HCT116 (cell line): ENCODE measurements around the gene MAPRE3. TPM values are rescaled to one million over a fixed set of nuclear protein-coding genes. Genes with fewer than 3 reads are reported as not detected.

Experiments used
- ATAC-seq: fragments of 200-7000 bp; cut with Tn5 transposase; 2 replicates; pipeline ENCODE4 v1.9.1; 2020; ENCODE audit warnings: mild to moderate bottlenecking, moderate library complexity
- BruUV-seq: library from RNA; stranded (reverse); fragments of 400-500 nt; replicated peaks from 2 replicates; lab custom pipeline; 2021; lab: Mats Ljungman, UMichigan
- CTCF ChIA-PET: fragments of 300-600 bp; sonication (Branson Sonifier 250); formaldehyde crosslinking; loops from one replicate; lab custom pipeline; 2021; ENCODE audit warnings: antibody characterized with exemption; lab: Charles Lee
- POLR2A ChIA-PET: fragments of 300-600, 350-600 bp; sonication (Branson Sonifier 250); formaldehyde crosslinking; loops from one replicate; lab custom pipeline; 2021; ENCODE audit warnings: antibody characterized with exemption; lab: Charles Lee
- RAD21 ChIA-PET, 2 experiments: fragments of 300-600 bp; sonication (Branson Sonifier 250); formaldehyde crosslinking; loops; one replicate each; lab custom pipeline; 2023; ENCODE audit warnings: low total read pairs in 2 of 2; ENCODE audit not compliant: uncharacterized antibody in 2 of 2, unreplicated experiment in 2 of 2, low non-redundant PET in 1 of 2; lab: Charles Lee
- DNase-seq: peaks from one replicate; pipeline ENCODE4 v3.0.0-alpha.2; 2010; ENCODE audit warnings: low read depth, low spot score
- H2AFZ ChIP-seq: fragments of 200-600 bp; shearing (Covaris generic), sonication (generic); 2 replicates; pipeline ENCODE4 v1.6.1; 2017; ENCODE audit warnings: low read depth, mixed run types, mixed read lengths, antibody characterized with exemption, low read length; ENCODE audit not compliant: poor library complexity, severe bottlenecking
- H3K27ac ChIP-seq: 2 replicates; pipeline ENCODE4 v1.5.1; 2012; ENCODE audit warnings: low read depth, low read length
- H3K27me3 ChIP-seq: fragments of 200-600 bp; sonication (generic); 2 replicates; pipeline ENCODE4 v1.6.1; 2016; ENCODE audit warnings: mixed run types, low read length, mixed read lengths; ENCODE audit not compliant: insufficient read depth
- H3K36me3 ChIP-seq, 2 experiments: fragments of 200-500 bp in 1 of 2; fragments of 200-600 bp in 1 of 2; sonication (Bioruptor generic) in 1 of 2; sonication (generic) in 1 of 2; 2 replicates each; pipeline versions ENCODE4 v1.5.1 to v1.6.1; 2014 to 2016; ENCODE audit warnings: low read length in 2 of 2, inconsistent platforms in 1 of 2, mixed read lengths in 1 of 2, mixed run types in 1 of 2; ENCODE audit not compliant: insufficient read depth in 2 of 2, control insufficient read depth in 1 of 2
- H3K4me1 ChIP-seq, 2 experiments: fragments of 200-600 bp in 1 of 2; sonication (generic) in 1 of 2; 2 replicates each; pipeline versions ENCODE4 v1.5.1 to v1.6.1; 2012 to 2017; ENCODE audit warnings: low read length in 2 of 2, inconsistent platforms in 1 of 2, mild to moderate bottlenecking in 1 of 2, mixed read lengths in 1 of 2, mixed run types in 1 of 2, moderate library complexity in 1 of 2; ENCODE audit not compliant: insufficient read depth in 2 of 2, control insufficient read depth in 1 of 2
- H3K4me2 ChIP-seq: fragments of 200-600 bp; sonication (generic); 2 replicates; pipeline ENCODE4 v1.6.1; 2017; ENCODE audit warnings: mixed run types, low read length, mixed read lengths
- H3K4me3 ChIP-seq, 2 experiments: fragments of 200-600 bp in 1 of 2; sonication (generic) in 1 of 2; replicated peaks in 1 of 2; 2 replicates each; pipeline ENCODE4 v1.5.1; 2011 to 2016; ENCODE audit warnings: low read length in 2 of 2, control low read depth in 1 of 2, low read depth in 1 of 2, mild to moderate bottlenecking in 1 of 2, mixed read lengths in 1 of 2, mixed run types in 1 of 2
- H3K79me2 ChIP-seq: fragments of 200-600 bp; sonication (generic); 2 replicates; pipeline ENCODE4 v1.6.1; 2017; ENCODE audit warnings: mild to moderate bottlenecking, mixed run types, low read length, moderate library complexity, mixed read lengths; ENCODE audit not compliant: insufficient read depth
- H3K9ac ChIP-seq: fragments of 200-600 bp; sonication (generic); 2 replicates; pipeline ENCODE4 v1.6.1; 2016; ENCODE audit warnings: low read length, mixed read lengths
- H3K9me2 ChIP-seq: fragments of 200-600 bp; sonication (generic), shearing (Covaris generic); 2 replicates; pipeline ENCODE4 v1.6.1; 2017; ENCODE audit warnings: mixed run types, mild to moderate bottlenecking, moderate library complexity; ENCODE audit not compliant: insufficient read depth
- H3K9me3 ChIP-seq, 2 experiments: fragments of 200-500 bp in 1 of 2; fragments of 200-600 bp in 1 of 2; sonication (Bioruptor generic) in 1 of 2; sonication (generic) in 1 of 2; 2 replicates each; pipeline ENCODE4 v1.6.1; 2014 to 2017; ENCODE audit warnings: low read length in 2 of 2, mixed read lengths in 2 of 2, inconsistent platforms in 1 of 2, low read depth in 1 of 2, mild to moderate bottlenecking in 1 of 2, mixed run types in 1 of 2, moderate library complexity in 1 of 2; ENCODE audit not compliant: control insufficient read depth in 1 of 2, insufficient read depth in 1 of 2
- H4K20me1 ChIP-seq: fragments of 200-600 bp; sonication (generic), shearing (Covaris generic); 2 replicates; pipeline ENCODE4 v1.6.1; 2017; ENCODE audit warnings: mixed run types, mild to moderate bottlenecking, moderate library complexity; ENCODE audit not compliant: insufficient read depth
- ATF3 ChIP-seq: IDR thresholded peaks from 2 replicates; pipeline ENCODE4 v1.6.1; 2012
- CTCF ChIP-seq, 3 experiments: fragments of 200-600 bp in 1 of 3; sonication (generic) in 1 of 3; IDR thresholded peaks in 2 of 3; conservative IDR thresholded peaks in 1 of 3; 2 replicates each; pipeline ENCODE4 v1.5.1; 2012 to 2017; ENCODE audit warnings: low read depth in 2 of 3, low read length in 2 of 3, antibody characterized with exemption in 1 of 3, borderline replicate concordance in 1 of 3, control low read depth in 1 of 3, mild to moderate bottlenecking in 1 of 3, mixed read lengths in 1 of 3, mixed run types in 1 of 3, moderate library complexity in 1 of 3; ENCODE audit not compliant: insufficient read depth in 1 of 3
- EGR1 ChIP-seq: IDR thresholded peaks from 2 replicates; pipeline ENCODE4 v1.6.1; 2012; ENCODE audit warnings: low read depth
- EZH2 ChIP-seq: fragments of 200-600 bp; sonication (generic); IDR thresholded peaks from 2 replicates; pipeline ENCODE4 v1.6.1; 2017; ENCODE audit warnings: antibody characterized with exemption, mixed run types
- POLR2A ChIP-seq: IDR thresholded peaks from 2 replicates; pipeline ENCODE4 v1.7.0; 2011; ENCODE audit warnings: borderline replicate concordance; ENCODE audit not compliant: insufficient read depth, insufficient read length; ENCODE audit errors: extremely low read depth
- POLR2AphosphoS5 ChIP-seq: IDR thresholded peaks from 2 replicates; pipeline ENCODE4 v1.6.1; 2011; ENCODE audit warnings: mild to moderate bottlenecking, low read depth, low read length, moderate library complexity
- RAD21 ChIP-seq: IDR thresholded peaks from 2 replicates; pipeline ENCODE4 v1.6.1; 2012; ENCODE audit warnings: low read depth, mild to moderate bottlenecking
- SIN3A ChIP-seq: IDR thresholded peaks from 2 replicates; pipeline ENCODE4 v1.6.1; 2012; ENCODE audit warnings: low read depth
- SRF ChIP-seq: IDR thresholded peaks from 2 replicates; pipeline ENCODE4 v1.6.1; 2012; ENCODE audit warnings: low read depth
- TCF7L2 ChIP-seq: IDR thresholded peaks from 2 replicates; pipeline ENCODE4 v1.7.0; 2011; ENCODE audit warnings: borderline replicate concordance, inconsistent platforms; ENCODE audit not compliant: insufficient read depth, insufficient read length; ENCODE audit errors: extremely low read depth
- ZFX ChIP-seq: fragments of 450-650 bp; IDR thresholded peaks from 2 replicates; pipeline ENCODE4 v1.6.1; 2017
- intact Hi-C: fragments of 100-400 bp; cut with micrococcal nuclease; formaldehyde crosslinking; loops from 2 replicates; pipeline ENCODE4 v1.10.0; 2022
- total RNA-seq: library from RNA; stranded (reverse); gene quantifications from one replicate; pipeline ENCODE4 v1.2.1, GENCODE V29; 2021; ENCODE audit not compliant: unreplicated experiment

MAPRE3 gene
- total RNA-seq, 1 experiment from 2014 or later = 12.1 TPM

GRCh38 chr2:26933431-26934334 is 36.8 kb upstream of the MAPRE3 start:
- DNase-seq = no peak
- Histone ChIP-seq H3K4me2 (no peak overlapping the region), H3K27me3 (no peaks in the 10 kb centered on the region)
- RAD21 ChIA-PET = no interaction called here
- TF ChIP-seq ZFX (no peak), SIN3A (no peak), POLR2AphosphoS5 (no peak), CTCF (IDR thresholded peaks at IDR 0.05 in 2 of 3, conservative IDR thresholded peaks at IDR 0.05 in 1 of 3; ENCODE audit: borderline replicate concordance in 1 of 3, insufficient read depth in 1 of 3, low read depth in 2 of 3, low read length in 2 of 3) (no peak), TCF7L2 (no peak), ATF3 (no peak), POLR2A (no peak), SRF (no peak), RAD21 (no peak), EGR1 (no peak), EZH2 (no peak)
- TF ChIP-seq, all 23 proteins: peak for 0
- Histone ChIP-seq H3K9ac (no peak overlapping the region), H4K20me1 (no peaks in the 10 kb centered on the region), H3K36me3 (no peaks in the 10 kb centered on the region), H3K9me3 (no peaks in the 10 kb centered on the region), H3K27ac (no peak overlapping the region), H3K79me2 (no peaks in the 10 kb centered on the region), H3K4me1 (no peaks in the 10 kb centered on the region), H3K4me3 (no peak overlapping the region), H3K9me2 (no peaks in the 10 kb centered on the region), H2AFZ (no peak overlapping the region)
- intact Hi-C loops = no loop called here
- CTCF ChIA-PET = interaction anchor here (0.9 to 1.5 kb wide), 2 partner anchors 9 to 88 kb away, joined by 3 read pairs; no protein-coding TSS in a partner anchor
- BruUV-seq = no TSS peak
- POLR2A ChIA-PET = no interaction called here
- no peak for ATAC-seq
